Fibroblast of the conjunctiva (primary cell): Measurements from ENCODE around the gene PIMREG.

Experiments
- DNase-seq: peaks from one replicate; pipeline ENCODE4 v3.0.0-alpha.2; 2010; ENCODE audit warnings: low read depth

PIMREG gene

GRCh38 chr17:6461792-6462524 is 17.7 kb downstream of the PIMREG start:
- no peak for DNase-seq

- DNase-seq = no peak
These were observed 18.4 kb downstream of the PIMREG start for GRCh38 chr17:6462692-6463091.

- DNase-seq = no peak
These were observed 19.6 kb downstream of the PIMREG start for GRCh38 chr17:6463616-6464445.

- DNase-seq = no peak
These were observed 20.3 kb downstream of the PIMREG start for GRCh38 chr17:6464446-6465041.

GRCh38 chr17:6465206-6466003 is 21.1 kb downstream of the PIMREG start:
- no peak for DNase-seq

GRCh38 chr17:6467567-6467966 is 23.3 kb downstream of the PIMREG start:
- DNase-seq = no peak

- DNase-seq = no peak
These were observed 24.0 kb downstream of the PIMREG start for GRCh38 chr17:6468051-6468790.

- no peak for DNase-seq
These were observed 26.0 kb downstream of the PIMREG start for GRCh38 chr17:6470146-6470718.

GRCh38 chr17:6470751-6471521 is 26.7 kb downstream of the PIMREG start:
- DNase-seq = no peak

- DNase-seq = peak; percentile 16
These were observed 27.5 kb downstream of the PIMREG start for GRCh38 chr17:6471531-6472465.

- no peak for DNase-seq
These were observed 28.3 kb downstream of the PIMREG start for GRCh38 chr17:6472517-6472916.

GRCh38 chr17:6473128-6473767 is 29.0 kb downstream of the PIMREG start:
- peak; percentile 37 for DNase-seq

- no peak for DNase-seq
These were observed 30.1 kb downstream of the PIMREG start for GRCh38 chr17:6474376-6474775.

GRCh38 chr17:6474906-6475305 is 30.7 kb downstream of the PIMREG start:
- DNase-seq = no peak

GRCh38 chr17:6475411-6475810 is 31.2 kb downstream of the PIMREG start:
- DNase-seq = no peak

- DNase-seq = no peak
These were observed 32.0 kb downstream of the PIMREG start for GRCh38 chr17:6476076-6476809.

GRCh38 chr17:6476810-6477179 is 32.5 kb downstream of the PIMREG start:
- DNase-seq = no peak

GRCh38 chr17:6477831-6478383 is 33.7 kb downstream of the PIMREG start:
- no peak for DNase-seq
